ENCODE data around the gene LDLRAD4.

LDLRAD4 gene

DNA sequence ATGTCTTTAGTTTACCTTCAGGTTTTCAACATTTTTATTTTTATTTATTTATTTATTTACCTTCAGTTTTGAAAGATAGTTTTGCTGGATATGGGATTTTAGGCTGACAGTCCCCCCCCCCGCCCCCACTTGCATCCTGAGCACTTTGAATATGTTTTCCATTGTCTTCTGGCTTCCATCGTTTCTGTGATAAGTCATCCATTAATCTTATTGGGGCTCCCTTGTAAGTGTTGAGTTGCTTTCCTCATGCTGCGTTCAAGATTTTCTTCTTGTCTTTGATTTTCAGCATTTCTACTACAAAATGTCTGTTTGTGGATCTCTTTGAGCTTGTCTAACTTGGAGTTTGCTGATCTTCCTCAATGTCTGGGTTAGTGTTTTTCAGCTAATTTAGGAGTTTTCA lies 19.4 kb upstream of the LDLRAD4 start:
- no peak for ATAC-seq
- TF ChIP-seq ISL1 (CRISPR knock-in tag; IDR thresholded peaks at IDR 0.05) (no peak), TOX (CRISPR knock-in tag; IDR thresholded peaks at IDR 0.05; ENCODE audit: borderline replicate concordance) (no peak), TCF4 (CRISPR knock-in tag; IDR thresholded peaks at IDR 0.05; ENCODE audit: borderline replicate concordance) (no peak)

DNA sequence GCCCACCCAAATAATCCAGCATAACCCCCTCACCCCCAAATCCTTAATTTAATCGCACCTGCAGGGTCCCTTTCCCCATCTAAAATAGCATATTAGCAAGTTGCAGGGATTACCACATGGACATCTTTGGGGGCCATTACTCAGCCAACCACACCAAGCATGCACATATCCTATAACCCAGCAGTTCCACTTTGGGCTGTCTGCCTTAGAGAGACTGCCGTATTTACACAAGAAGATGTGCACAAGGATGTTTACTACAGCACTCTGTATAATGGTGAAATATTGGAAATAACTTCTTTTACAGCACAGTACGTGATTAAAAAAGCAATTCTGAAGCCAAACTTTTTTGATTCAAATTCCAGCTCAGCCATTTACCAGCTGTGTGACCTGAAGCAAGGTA lies 17.3 kb upstream of the LDLRAD4 start:
- TF ChIP-seq ARNTL (CRISPR knock-in tag; IDR thresholded peaks at IDR 0.05; ENCODE audit: borderline replicate concordance, low read depth) (no peak), SNAI2 (CRISPR knock-in tag; IDR thresholded peaks at IDR 0.05) (no peak), ZFP30 (CRISPR knock-in tag; IDR thresholded peaks at IDR 0.05) (no peak)
- ATAC-seq: no peak

GRCh38 chr18:13202571-13202970 lies 16.0 kb upstream of the LDLRAD4 start:
- ATAC-seq: no peak
- TF ChIP-seq ZNF8 (CRISPR knock-in tag; IDR thresholded peaks at IDR 0.05) (no peak), TCF4 (CRISPR knock-in tag; IDR thresholded peaks at IDR 0.05; ENCODE audit: borderline replicate concordance) (no peak)

- TF ChIP-seq, protein P1, sequence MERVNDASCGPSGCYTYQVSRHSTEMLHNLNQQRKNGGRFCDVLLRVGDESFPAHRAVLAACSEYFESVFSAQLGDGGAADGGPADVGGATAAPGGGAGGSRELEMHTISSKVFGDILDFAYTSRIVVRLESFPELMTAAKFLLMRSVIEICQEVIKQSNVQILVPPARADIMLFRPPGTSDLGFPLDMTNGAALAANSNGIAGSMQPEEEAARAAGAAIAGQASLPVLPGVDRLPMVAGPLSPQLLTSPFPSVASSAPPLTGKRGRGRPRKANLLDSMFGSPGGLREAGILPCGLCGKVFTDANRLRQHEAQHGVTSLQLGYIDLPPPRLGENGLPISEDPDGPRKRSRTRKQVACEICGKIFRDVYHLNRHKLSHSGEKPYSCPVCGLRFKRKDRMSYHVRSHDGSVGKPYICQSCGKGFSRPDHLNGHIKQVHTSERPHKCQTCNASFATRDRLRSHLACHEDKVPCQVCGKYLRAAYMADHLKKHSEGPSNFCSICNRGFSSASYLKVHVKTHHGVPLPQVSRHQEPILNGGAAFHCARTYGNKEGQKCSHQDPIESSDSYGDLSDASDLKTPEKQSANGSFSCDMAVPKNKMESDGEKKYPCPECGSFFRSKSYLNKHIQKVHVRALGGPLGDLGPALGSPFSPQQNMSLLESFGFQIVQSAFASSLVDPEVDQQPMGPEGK (CRISPR knock-in tag; IDR thresholded peaks at IDR 0.05; ENCODE audit: borderline replicate concordance): no peak
- TF ChIP-seq ESRRG (CRISPR knock-in tag; IDR thresholded peaks at IDR 0.05) (no peak), ISL1 (CRISPR knock-in tag; IDR thresholded peaks at IDR 0.05) (no peak), TSHZ2 (CRISPR knock-in tag; IDR thresholded peaks at IDR 0.05) (no peak), ZFP3 (CRISPR knock-in tag; IDR thresholded peaks at IDR 0.05) (no peak), BACH2 (CRISPR knock-in tag; IDR thresholded peaks at IDR 0.05; ENCODE audit: borderline replicate concordance) (no peak)
- TF ChIP-seq, protein P2, sequence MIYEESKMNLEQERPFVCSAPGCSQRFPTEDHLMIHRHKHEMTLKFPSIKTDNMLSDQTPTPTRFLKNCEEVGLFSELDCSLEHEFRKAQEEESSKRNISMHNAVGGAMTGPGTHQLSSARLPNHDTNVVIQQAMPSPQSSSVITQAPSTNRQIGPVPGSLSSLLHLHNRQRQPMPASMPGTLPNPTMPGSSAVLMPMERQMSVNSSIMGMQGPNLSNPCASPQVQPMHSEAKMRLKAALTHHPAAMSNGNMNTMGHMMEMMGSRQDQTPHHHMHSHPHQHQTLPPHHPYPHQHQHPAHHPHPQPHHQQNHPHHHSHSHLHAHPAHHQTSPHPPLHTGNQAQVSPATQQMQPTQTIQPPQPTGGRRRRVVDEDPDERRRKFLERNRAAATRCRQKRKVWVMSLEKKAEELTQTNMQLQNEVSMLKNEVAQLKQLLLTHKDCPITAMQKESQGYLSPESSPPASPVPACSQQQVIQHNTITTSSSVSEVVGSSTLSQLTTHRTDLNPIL (CRISPR knock-in tag; IDR thresholded peaks at IDR 0.05; ENCODE audit: low read depth): no peak
- ATAC-seq: no peak
Observed at GRCh38 chr18:13206301-13206700, 12.3 kb upstream of the LDLRAD4 start.

GRCh38 chr18:13207294-13207693 lies 11.3 kb upstream of the LDLRAD4 start:
- no peak for TF ChIP-seq ZFP3 (CRISPR knock-in tag; IDR thresholded peaks at IDR 0.05)
- TF ChIP-seq ESRRG (CRISPR knock-in tag; IDR thresholded peaks at IDR 0.05): no peak
- TF ChIP-seq CSDC2 (CRISPR knock-in tag; IDR thresholded peaks at IDR 0.05): no peak
- TF ChIP-seq TOX (CRISPR knock-in tag; IDR thresholded peaks at IDR 0.05; ENCODE audit: borderline replicate concordance): no peak
- no peak for TF ChIP-seq ZC3H10 (CRISPR knock-in tag; IDR thresholded peaks at IDR 0.05)
- TF ChIP-seq, protein P3, sequence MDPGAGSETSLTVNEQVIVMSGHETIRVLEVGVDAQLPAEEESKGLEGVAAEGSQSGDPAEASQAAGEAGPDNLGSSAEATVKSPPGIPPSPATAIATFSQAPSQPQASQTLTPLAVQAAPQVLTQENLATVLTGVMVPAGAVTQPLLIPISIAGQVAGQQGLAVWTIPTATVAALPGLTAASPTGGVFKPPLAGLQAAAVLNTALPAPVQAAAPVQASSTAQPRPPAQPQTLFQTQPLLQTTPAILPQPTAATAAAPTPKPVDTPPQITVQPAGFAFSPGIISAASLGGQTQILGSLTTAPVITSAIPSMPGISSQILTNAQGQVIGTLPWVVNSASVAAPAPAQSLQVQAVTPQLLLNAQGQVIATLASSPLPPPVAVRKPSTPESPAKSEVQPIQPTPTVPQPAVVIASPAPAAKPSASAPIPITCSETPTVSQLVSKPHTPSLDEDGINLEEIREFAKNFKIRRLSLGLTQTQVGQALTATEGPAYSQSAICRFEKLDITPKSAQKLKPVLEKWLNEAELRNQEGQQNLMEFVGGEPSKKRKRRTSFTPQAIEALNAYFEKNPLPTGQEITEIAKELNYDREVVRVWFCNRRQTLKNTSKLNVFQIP (CRISPR knock-in tag; IDR thresholded peaks at IDR 0.05; ENCODE audit: borderline replicate concordance, low read depth): no peak
- TF ChIP-seq OSR1 (CRISPR knock-in tag; IDR thresholded peaks at IDR 0.05): no peak
- TF ChIP-seq RARB (CRISPR knock-in tag; IDR thresholded peaks at IDR 0.05): no peak
- TF ChIP-seq ZNF8 (CRISPR knock-in tag; IDR thresholded peaks at IDR 0.05): no peak
- no peak for TF ChIP-seq ARNTL (CRISPR knock-in tag; IDR thresholded peaks at IDR 0.05; ENCODE audit: borderline replicate concordance, low read depth)
- no peak for TF ChIP-seq ZNF70 (CRISPR knock-in tag; IDR thresholded peaks at IDR 0.05)
- TF ChIP-seq ISL1 (CRISPR knock-in tag; IDR thresholded peaks at IDR 0.05): no peak
- no peak for TF ChIP-seq BACH2 (CRISPR knock-in tag; IDR thresholded peaks at IDR 0.05; ENCODE audit: borderline replicate concordance)
- ATAC-seq: no peak

Measured in SK-N-SH treated with all-trans-retinoic acid at 6 μM for 48 hours (cell line).